ENCODE measurements around the gene FBXL16.

FBXL16 gene

DNA sequence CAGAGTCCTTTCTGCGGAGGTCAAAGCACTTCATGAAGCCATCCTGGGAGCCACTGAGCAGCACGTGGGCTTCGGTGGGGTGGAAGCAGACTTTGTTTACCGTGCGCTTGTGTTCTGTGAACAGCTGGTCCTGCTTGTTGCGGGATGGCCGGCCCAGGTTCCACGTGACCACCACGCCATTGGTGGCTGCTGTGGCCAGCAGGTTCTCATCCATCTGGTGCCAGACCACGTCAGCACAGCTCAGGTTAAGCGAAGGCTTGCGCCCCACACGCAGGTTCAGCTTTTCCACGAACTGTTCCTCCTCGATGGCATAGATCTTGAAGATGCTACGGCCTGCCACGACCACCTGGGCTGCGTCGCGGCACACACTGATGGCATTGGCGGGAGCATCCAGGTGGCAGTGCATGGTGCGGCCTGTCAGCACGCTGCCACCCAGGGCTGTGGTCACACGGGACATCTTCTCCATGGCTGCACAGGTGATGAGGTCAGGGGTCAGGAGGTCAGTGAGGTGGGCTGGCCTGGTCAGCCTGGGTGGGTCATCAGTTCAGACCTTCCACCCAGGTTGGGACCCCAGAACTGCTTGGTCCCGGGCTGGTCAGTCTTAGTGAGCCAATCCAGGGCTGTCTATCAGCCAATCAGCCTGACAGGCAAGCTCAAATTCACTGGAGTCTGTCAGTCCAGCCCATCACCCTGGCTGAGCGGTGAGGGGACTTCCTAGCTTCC, 16.3 kb downstream of the FBXL16 start:
- DNase-seq (ENCODE audit: low read depth): no peak

DNA sequence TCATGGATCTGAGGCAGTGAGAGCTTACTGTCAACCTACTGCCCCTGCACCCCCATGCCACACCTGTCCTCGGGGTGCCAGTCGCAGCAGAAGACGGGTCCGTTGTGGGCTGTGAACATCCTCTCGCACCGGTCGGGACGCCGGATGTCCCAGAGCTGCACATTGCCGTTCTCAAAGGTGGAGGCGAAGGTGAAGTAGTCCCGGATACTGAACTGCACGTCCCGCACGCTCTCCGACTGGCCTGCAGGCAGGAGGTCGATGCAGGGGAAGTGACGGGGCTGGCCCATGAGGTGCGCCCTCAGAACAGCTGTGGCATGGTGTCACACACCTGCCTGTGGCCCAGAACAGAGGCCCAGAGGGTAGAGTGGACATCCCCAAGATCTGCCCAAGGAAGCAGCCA, 18.1 kb downstream of the FBXL16 start:
- no peak for DNase-seq (ENCODE audit: low read depth)

GRCh38 chr16:686459-687260, 18.9 kb downstream of the FBXL16 start:
- DNase-seq (ENCODE audit: low read depth): no peak

- no peak for DNase-seq (ENCODE audit: low read depth)
Measured at GRCh38 chr16:685967-686366, 19.6 kb downstream of the FBXL16 start.

GRCh38 chr16:684961-685696, 20.5 kb downstream of the FBXL16 start:
- DNase-seq (ENCODE audit: low read depth): no peak

DNA sequence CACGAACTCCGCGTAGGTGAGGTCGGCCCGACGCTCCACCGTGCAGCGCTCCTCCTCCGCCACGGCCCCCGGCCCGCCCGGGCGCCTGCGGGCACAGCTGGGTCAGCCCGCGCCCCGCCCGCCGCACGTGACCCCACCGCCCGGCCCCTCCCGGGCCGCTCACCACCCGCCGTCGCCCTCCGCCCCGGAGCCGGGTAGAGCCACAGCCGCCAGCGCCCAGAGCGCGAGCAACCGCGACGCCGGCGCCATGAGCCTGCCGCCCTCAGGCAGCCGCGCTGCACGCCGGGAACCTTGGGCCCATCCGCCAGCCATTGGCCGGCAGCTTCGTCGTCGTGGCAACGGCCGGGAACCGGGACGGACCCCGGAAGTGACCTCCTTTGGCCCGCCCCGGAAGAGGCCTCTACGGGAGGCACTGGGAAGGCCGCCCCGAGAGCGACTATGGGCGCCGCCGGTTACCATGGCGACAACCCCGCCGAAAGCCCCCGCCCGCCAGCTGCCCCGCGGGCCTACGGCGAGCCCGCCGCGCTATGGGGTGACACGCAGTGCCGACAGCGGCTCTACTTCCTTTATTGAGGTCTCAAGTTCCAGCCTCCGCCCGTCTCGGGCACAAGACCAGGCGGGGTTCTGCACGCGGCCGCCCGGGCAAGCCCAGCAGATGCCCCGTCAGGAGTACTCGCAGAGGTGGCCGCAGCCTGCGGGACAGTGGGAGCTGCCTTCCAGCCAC, 21.4 kb downstream of the FBXL16 start, which contains the start of gene JMJD8:
Gene JMJD8, minus strand, starts transcription at position 264 of the 724 bp plus-strand sequence. Its CDS starts 15 bp downstream, at position 249.
- peak; percentile 73 for DNase-seq (ENCODE audit: low read depth)

GRCh38 chr16:683396-684070, 22.1 kb downstream of the FBXL16 start:
- DNase-seq (ENCODE audit: low read depth): no peak

DNA sequence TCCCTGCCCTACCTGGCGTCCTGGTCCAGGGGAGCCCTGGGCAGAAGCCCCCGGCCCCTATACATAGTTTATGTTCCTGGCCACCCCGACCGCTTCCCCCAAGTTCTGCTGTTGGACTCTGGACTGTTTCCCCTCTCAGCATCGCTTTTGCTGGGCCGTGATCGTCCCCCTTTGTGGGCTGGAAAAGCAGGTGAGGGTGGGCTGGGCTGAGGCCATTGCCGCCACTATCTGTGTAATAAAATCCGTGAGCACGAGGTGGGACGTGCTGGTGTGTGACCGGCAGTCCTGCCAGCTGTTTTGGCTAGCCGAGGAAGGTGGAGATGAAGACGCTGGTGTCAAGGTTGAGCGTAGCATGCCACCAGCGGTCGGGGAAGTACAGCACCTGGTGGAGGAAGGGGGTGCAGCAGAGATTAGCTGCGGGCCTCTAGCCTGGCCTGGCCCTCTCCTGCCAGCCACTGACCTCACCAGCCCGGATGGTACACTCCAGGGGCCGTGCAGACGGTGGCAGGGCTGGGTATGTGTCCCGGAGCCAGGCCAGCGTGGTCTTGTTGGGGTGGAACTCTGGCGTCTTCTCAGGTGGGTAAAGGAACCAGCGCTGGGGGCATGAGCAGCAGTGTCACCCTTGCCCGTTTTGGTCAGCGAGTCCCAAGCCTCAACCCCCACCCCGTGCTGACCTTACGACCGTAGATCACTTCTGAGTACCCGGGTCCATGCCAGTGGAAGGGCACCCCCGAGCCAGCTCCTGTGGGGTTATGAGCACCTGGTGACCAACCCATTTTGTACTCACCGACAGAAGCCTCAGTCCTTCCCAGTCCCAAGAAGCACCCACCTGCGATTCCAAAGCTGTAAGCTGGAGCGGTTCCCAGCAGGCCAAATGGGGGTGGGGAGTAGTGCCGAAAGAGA, 22.9 kb downstream of the FBXL16 start:
- no peak for DNase-seq (ENCODE audit: low read depth)

- no peak for DNase-seq (ENCODE audit: low read depth)
Measured at GRCh38 chr16:681746-682427, 23.7 kb downstream of the FBXL16 start.

DNA sequence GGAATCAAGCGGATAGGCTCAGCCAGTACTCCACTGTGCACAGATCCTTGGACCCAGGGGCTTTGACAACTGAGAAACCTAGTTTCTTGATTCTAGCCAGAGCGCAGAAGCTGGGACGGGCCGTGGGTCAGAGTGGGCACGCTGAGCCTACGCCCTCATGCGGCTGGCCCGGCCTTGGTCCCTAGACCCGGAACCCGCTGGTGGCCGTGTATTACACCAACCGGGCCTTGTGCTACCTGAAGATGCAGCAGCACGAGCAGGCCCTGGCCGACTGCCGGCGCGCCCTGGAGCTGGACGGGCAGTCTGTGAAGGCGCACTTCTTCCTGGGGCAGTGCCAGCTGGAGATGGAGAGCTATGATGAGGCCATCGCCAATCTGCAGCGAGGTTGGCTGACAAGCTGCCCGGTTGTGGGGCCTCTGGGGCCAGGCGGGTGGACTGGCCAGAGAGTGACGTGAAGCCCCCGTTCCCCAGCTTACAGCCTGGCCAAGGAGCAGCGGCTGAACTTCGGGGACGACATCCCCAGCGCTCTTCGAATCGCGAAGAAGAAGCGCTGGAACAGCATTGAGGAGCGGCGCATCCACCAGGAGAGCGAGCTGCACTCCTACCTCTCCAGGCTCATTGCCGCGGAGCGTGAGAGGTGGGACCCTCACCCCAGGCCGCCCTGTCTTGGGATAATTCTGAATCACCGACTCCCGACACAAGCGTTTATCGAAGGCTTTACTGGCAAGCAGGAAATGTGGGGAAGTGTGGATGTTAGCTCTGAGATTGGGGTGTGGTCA, 24.4 kb downstream of the FBXL16 start:
- DNase-seq (ENCODE audit: low read depth): no peak

DNA sequence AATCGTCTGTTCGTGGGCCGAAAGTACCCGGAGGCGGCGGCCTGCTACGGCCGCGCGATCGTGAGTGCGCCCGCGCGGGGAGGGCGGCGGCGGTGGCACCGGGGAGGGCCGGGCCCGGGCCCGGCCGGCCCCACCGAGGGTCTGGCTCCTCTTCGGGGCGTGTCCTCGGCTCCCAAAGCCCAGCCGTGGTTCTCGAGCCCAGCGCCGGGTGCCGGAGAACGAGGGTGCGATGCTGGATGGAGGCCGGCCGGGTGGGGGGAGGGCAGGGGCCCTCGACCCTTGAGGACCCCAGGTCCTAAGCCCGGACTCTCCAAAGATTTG, 25.0 kb downstream of the FBXL16 start:
- no peak for DNase-seq (ENCODE audit: low read depth)

GRCh38 chr16:679814-680624, 25.6 kb downstream of the FBXL16 start, which contains the start of gene STUB1:
TSS of gene STUB1 (plus strand) at chr16:680410. CDS start at chr16:680526, 116 bp downstream.
- no peak for DNase-seq (ENCODE audit: low read depth)

DNA sequence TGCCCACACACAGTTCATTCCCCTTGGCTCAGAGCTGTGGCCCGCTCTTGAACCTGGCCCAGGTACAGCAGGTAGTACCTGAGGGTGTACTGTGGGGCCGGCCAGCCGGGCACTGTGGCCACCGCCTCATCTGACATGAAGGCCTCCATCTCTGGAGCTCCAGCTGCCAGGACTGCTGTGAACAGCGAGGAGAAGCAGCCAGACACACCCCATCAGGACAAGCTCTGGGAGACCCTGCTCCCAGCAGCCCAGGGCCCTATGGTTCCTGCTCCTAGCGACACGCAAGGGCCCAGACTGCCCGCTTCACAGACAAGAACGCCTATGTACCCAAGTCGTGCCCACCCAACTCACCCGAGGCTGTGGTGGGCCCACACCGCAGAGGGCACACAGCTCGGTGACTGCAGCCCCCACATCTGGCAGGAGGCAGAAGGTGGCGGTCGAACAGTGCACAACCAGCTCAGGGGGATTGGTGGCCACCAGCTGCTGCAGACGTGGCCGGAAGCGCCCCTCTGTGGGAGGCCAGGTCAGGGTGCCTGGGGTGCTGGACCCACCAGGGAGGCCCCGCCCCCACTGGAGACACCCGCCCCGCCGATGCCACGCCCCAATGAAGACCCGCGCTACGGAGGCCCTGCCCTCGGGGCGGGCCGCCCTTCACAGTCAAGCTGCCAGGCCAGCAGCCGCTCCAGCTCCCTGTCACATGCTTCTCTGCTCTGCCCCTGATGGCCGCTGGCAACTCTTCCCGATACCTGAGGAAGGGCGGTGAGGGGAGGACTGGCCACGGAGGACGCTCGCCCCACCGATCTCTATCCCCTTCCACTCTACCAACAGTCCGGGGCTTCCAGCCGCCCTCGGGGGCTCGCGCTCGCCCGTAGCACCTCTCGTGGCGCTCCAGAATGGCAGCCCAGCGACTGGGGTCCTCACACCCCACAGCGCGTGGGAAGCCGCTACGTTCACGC, 26.5 kb downstream of the FBXL16 start:
- DNase-seq (ENCODE audit: low read depth): no peak

DNA sequence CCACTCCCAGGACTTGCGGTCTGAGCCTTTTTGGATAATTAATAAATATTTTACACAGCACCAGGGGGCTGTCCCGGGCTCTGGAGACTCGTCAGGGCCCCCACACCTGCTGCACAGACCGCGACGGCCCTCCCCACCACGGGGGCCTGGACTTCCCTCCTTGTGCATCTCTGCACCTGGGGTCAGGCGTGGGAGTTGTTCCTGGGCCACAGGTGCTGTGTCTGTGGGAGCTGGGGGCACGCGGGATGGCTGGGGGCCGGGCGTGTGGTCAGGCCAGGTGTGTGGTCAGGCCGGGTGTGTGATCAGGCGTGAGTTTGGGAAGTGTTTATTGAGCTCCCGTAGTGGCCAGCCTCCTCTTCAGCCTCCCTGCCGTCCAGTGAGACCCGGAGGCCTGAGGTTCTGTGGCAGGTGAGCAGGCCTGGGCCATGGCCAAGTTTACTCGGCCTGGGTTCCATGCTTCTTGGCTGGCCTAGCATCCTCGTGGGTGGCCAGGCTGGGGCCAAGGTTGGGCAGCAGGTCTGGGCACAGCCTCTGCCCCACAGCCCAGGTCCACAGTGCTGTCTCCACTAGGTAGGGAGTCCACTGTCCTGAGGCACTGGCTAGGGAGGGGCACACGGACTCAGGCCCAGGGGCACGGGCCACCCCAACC, 27.3 kb downstream of the FBXL16 start:
- no peak for DNase-seq (ENCODE audit: low read depth)

DNA sequence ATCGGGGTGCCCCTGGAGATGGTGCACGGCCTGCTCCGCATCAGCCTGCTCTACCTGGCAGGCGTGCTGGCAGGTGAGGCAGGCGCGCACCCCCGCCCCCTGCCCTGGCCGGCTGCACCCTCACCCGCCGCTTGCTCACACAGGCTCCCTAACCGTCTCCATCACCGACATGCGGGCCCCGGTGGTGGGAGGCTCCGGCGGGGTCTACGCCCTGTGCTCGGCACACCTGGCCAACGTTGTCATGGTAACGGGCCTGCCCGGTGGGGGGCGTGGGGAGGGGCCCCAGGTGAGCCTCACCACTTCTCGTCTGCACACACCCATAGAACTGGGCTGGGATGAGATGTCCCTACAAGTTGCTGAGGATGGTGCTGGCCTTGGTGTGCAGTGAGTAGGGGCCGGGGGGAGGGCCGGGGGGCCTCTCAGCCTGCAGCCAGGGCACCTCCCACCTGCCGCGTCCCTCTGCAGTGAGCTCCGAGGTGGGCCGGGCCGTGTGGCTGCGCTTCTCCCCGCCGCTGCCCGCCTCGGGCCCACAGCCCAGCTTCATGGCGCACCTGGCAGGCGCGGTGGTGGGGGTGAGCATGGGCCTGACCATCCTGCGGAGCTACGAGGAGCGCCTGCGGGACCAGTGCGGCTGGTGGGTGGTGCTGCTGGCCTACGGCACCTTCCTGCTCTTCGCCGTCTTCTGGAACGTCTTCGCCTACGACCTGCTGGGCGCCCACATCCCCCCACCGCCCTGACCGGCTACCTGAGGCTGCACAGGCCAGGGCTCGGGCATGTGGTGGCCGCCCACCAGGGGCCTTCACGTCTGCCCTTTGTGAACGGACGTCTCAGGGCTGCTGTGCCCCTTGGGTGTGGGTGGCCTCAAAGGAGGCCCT, 28.0 kb downstream of the FBXL16 start:
- DNase-seq (ENCODE audit: low read depth): no peak
